Stomach (tissue), 9 donors: ENCODE results near the gene RAP1A. TPM values are rescaled to one million over a fixed set of nuclear protein-coding genes. Genes with fewer than 3 reads are reported as not detected.
A peak's percentile ranks its signal among the peaks of the same experiment; 100 is the strongest.

Source experiments
- DNase-seq, 2 donors: peaks; one replicate each; pipeline versions ENCODE4 v3.0.0 to v3.0.0-alpha.2; 2013 to 2019
- H3K27ac ChIP-seq, 5 donors: fragments of 200-600 bp in 4 of 5; sonication (generic) in 4 of 5; one replicate each; pipeline ENCODE4 v1.5.1; 2013 to 2019; ENCODE audit warnings: mild to moderate bottlenecking in 1 of 5, moderate library complexity in 1 of 5
- H3K27me3 ChIP-seq, 3 donors: fragments of 200-600 bp; sonication (generic); one replicate each; pipeline ENCODE4 v1.5.1; 2017 to 2019; ENCODE audit warnings: mixed run types in 1 of 3
- H3K36me3 ChIP-seq, 4 donors: fragments of 200-600 bp; sonication (generic); 1 replicate in 3 of 4; 2 replicates in 1 of 4; pipeline ENCODE4 v1.5.1; 2016 to 2019
- H3K4me1 ChIP-seq, 4 donors: fragments of 200-600 bp; sonication (generic); one replicate each; pipeline ENCODE4 v1.5.1; 2016 to 2019
- H3K4me3 ChIP-seq, 4 donors: fragments of 200-600 bp; sonication (generic) in 3 of 4; one replicate each; pipeline ENCODE4 v1.5.1; 2016 to 2019; ENCODE audit warnings: mild to moderate bottlenecking in 1 of 4
- H3K9me3 ChIP-seq, 4 donors: fragments of 200-600 bp; sonication (generic); one replicate each; pipeline ENCODE4 v1.5.1; 2016 to 2019
- EP300 ChIP-seq: sonication (generic); formaldehyde crosslinking; IDR thresholded peaks from one replicate; pipeline ENCODE4 v1.6.1; 2017; ENCODE audit warnings: antibody characterized with exemption
- POLR2A ChIP-seq, 4 donors: fragments of 450-650 bp; IDR thresholded peaks; one replicate each; pipeline ENCODE4 v1.6.1; 2016; ENCODE audit warnings: antibody characterized with exemption in 4 of 4, control low read depth in 2 of 4, mild to moderate bottlenecking in 1 of 4, moderate library complexity in 1 of 4
- POLR2AphosphoS5 ChIP-seq, 3 donors: sonication (generic); formaldehyde crosslinking; IDR thresholded peaks; one replicate each; pipeline ENCODE4 v1.6.1; 2016; ENCODE audit warnings: antibody characterized with exemption in 3 of 3
- WGBS, 5 donors: extraction: QIAGEN DNeasy Blood & Tissue Kit in 3 of 5; methylation state at CpG; one replicate each; pipeline versions ENCODE4 v1.1.5 to v1.1.7; 2013 to 2018; 5-methylcytosine and 5-hydroxymethylcytosine counted together
- intact Hi-C: fragments of 100-400 bp; cut with DNase I; formaldehyde crosslinking; loops from one replicate; pipeline ENCODE4 v1.15.1; 2023; ENCODE audit warnings: low total_unique reads
- polyA plus RNA-seq, 3 donors: library from polyadenylated mRNA; stranded (reverse); fragments of 200-250 nt; gene quantifications; one replicate each; pipeline ENCODE4 v1.2.3, GENCODE V29; 2013
- total RNA-seq, 5 donors: library from RNA; depleted of rRNA; stranded (reverse); fragments of >200 nt; gene quantifications; one replicate each; pipeline versions ENCODE4 v1.1.0 to v1.2.3, GENCODE V29; 2014 to 2016
- TF ChIP-seq, protein P1 (sequence below), 7 experiments: fragments of 450-650 bp in 4 of 7; fragments of 200-600 bp in 3 of 7; sonication (generic) in 3 of 7; IDR thresholded peaks; one replicate each; pipeline ENCODE4 v1.5.1; 2016 to 2019; ENCODE audit warnings: antibody characterized with exemption in 7 of 7, control low read depth in 2 of 7, mild to moderate bottlenecking in 1 of 7
- donor health status: healthy with polysubstance abuse.
- donor health status: Bipolar disorder and iron deficiency.
- donor health status: healthy.

RAP1A gene
- total and polyA plus RNA-seq, 8 donors = 20.9 to 175 (median 85.4) TPM

DNA sequence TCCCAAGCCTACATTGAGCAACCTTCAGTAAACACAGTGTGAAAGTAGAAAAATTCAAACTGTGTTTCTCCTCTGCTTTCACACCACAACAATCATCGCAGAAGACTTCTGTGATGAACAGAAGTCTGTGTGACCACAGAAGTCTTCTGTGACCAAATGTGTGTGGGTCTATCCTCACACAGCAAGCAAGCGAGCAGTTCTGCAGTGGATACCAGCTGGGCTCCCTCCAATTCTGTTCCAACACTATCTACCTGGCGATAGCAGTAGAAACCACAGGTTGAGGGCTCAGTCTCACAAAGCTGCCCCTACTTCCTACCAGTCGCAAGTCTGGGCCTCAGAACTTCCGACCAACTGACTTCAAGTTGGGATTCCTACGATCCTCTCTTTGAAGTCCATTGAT lies 21.0 kb upstream of the RAP1A start:
- no peaks in the 10 kb centered on the region for H3K36me3 ChIP-seq
- H3K27ac ChIP-seq = peak overlapping the region in 4 of 5 donors; percentile 4 to 77 (median 44)
- 84 to 95% (median 90%) methylated on average over 6 of the region's 6 CpGs for WGBS, 5 donors
- intact Hi-C loops = no loop called here
- peaks cover 12 to 56% (median 35%) of the 10 kb centered on the region in 4 donors for H3K4me1 ChIP-seq
- DNase-seq = no peak
- TF ChIP-seq POLR2AphosphoS5 (IDR thresholded peaks at IDR 0.05) (no peak), EP300 (no peak), POLR2A (IDR thresholded peaks at IDR 0.05) (no peak)
- TF ChIP-seq, protein P1, sequence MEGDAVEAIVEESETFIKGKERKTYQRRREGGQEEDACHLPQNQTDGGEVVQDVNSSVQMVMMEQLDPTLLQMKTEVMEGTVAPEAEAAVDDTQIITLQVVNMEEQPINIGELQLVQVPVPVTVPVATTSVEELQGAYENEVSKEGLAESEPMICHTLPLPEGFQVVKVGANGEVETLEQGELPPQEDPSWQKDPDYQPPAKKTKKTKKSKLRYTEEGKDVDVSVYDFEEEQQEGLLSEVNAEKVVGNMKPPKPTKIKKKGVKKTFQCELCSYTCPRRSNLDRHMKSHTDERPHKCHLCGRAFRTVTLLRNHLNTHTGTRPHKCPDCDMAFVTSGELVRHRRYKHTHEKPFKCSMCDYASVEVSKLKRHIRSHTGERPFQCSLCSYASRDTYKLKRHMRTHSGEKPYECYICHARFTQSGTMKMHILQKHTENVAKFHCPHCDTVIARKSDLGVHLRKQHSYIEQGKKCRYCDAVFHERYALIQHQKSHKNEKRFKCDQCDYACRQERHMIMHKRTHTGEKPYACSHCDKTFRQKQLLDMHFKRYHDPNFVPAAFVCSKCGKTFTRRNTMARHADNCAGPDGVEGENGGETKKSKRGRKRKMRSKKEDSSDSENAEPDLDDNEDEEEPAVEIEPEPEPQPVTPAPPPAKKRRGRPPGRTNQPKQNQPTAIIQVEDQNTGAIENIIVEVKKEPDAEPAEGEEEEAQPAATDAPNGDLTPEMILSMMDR (IDR thresholded peaks at IDR 0.05) = no peak
- no peak overlapping the region for H3K4me3 ChIP-seq
- no peaks in the 10 kb centered on the region for H3K27me3 ChIP-seq
- no peaks in the 10 kb centered on the region for H3K9me3 ChIP-seq

GRCh38 chr1:111599781-111600693 lies 19.6 kb upstream of the RAP1A start:
- Histone ChIP-seq H3K36me3 (no peaks in the 10 kb centered on the region), H3K4me1 (peaks cover 4 to 61% (median 35%) of the 10 kb centered on the region in 4 donors), H3K9me3 (no peaks in the 10 kb centered on the region), H3K27ac (peak overlapping the region in 1 of 5 donors; percentile 27), H3K27me3 (no peaks in the 10 kb centered on the region), H3K4me3 (no peak overlapping the region)
- WGBS, 5 donors = 62 to 72% (median 71%) methylated on average over 10 of the region's 10 CpGs
- intact Hi-C loops = no loop called here
- DNase-seq = peak in 1 of 2 donors; percentile 54
- TF ChIP-seq POLR2A (IDR thresholded peaks at IDR 0.05) (no peak), POLR2AphosphoS5 (IDR thresholded peaks at IDR 0.05) (no peak)

DNA sequence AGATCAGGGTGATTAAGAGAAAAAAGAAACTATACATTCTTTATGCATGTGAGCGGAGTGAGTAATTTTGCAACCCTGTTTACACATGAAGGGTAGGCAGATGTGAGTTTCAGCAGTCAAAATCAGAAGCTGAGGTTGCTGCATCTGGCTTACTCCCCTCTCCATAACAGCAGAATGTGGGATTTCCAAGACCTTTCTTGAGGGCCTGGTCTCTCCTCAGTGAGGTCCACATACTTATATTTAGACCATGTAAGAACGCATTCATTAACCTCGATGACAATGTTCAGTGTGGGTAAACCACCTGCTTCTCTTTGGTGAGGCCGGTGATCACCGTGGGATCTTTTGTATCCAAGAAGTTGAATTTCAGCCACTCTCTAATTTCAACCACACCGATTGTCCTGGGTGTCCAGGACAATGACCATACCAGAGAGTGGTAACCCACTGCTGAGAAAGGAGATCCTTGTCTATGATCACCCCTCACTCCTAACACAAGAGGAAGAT lies 18.7 kb upstream of the RAP1A start:
- no peak overlapping the region for H3K27ac ChIP-seq
- intact Hi-C loops = no loop called here
- no peaks in the 10 kb centered on the region for H3K36me3 ChIP-seq
- DNase-seq = no peak
- no peaks in the 10 kb centered on the region for H3K9me3 ChIP-seq
- H3K27me3 ChIP-seq = no peaks in the 10 kb centered on the region
- H3K4me1 ChIP-seq = peaks cover 3 to 61% (median 37%) of the 10 kb centered on the region in 4 donors
- H3K4me3 ChIP-seq = no peak overlapping the region
- 64 to 95% (median 77%) methylated on average over 6 of the region's 6 CpGs for WGBS, 5 donors
- TF ChIP-seq POLR2A (IDR thresholded peaks at IDR 0.05) (no peak), EP300 (no peak), POLR2AphosphoS5 (IDR thresholded peaks at IDR 0.05) (no peak)
- TF ChIP-seq, protein P1 (IDR thresholded peaks at IDR 0.05) = no peak

- H3K9me3 ChIP-seq = no peaks in the 10 kb centered on the region
- DNase-seq = no peak
- peaks cover 0 to 55% (median 33%) of the 10 kb centered on the region in 4 donors for H3K4me1 ChIP-seq
- TF ChIP-seq, protein P1 (IDR thresholded peaks at IDR 0.05) = no peak
- TF ChIP-seq EP300 (no peak), POLR2A (IDR thresholded peaks at IDR 0.05) (no peak), POLR2AphosphoS5 (IDR thresholded peaks at IDR 0.05) (no peak)
- no peaks in the 10 kb centered on the region for H3K27me3 ChIP-seq
- no peak overlapping the region for H3K27ac ChIP-seq
- H3K4me3 ChIP-seq = no peak overlapping the region
- H3K36me3 ChIP-seq = no peaks in the 10 kb centered on the region
- intact Hi-C loops = no loop called here
Measured at GRCh38 chr1:111602302-111602701, 17.3 kb upstream of the RAP1A start.
